HG02610 (cell line): ENCODE data around the gene LSM5.

Source experiments
- ATAC-seq: cut with Tn5 transposase; IDR thresholded peaks from one replicate; pipeline ENCODE4 v1.9.1; 2021; ENCODE audit warnings: mild to moderate bottlenecking, moderate library complexity; ENCODE audit not compliant: unreplicated experiment

LSM5 gene

DNA sequence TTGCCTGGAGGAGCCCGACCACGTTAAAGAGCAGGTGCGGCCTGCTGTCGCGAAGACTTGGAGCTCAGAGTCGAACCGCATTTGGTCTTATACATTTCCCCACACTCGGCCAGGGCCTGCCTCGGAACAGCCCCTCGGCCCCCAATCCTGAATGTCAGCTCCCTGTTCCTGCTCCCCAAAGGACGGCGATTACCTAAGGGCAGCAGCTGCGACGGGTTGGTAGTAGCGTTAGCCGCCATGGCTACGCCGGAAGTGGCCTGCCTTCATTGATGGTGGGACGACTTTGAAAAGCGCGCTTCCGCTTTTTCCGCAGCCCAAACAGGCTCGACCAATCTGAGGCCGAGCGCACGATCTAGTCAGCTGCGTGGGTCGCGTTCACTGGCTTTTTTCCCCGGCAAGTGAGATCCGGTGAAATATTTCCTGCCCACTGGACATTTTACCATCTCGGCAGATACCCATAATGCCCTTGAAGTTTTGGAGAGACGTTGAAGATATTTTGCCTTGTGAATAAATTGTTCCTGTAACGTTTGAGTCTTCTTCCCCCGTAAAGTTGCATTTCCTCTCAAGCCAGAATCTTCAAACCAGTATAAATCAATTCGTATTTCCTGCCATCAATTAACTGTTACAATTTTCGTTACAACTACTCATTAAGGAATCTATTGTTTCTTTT lies at the start of gene LSM5:
Gene LSM5, minus strand, starts transcription at position 254 of the 670 bp plus-strand sequence. Its CDS starts 15 bp downstream, at position 239.
- ATAC-seq = peak; percentile 78

DNA sequence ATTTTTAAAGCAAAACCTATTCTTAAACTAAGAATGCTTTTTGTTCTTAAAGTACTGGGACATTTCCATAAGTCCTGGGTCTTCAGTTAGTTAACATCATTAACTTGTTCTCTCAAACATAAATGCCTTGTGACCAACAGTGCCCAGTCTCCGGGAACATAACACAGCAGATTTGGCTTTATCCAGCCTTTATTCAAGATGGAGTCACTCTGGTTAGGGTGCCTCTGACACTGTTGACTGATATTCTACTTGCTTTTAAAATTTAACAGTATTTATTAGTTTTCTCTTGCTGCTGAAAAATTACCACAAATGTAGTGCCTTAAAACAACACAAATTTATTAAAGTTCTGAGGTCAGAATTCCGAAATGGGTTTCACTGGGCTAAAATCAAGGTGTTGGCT lies 49.2 kb upstream of the LSM5 start:
- ATAC-seq = no peak

DNA sequence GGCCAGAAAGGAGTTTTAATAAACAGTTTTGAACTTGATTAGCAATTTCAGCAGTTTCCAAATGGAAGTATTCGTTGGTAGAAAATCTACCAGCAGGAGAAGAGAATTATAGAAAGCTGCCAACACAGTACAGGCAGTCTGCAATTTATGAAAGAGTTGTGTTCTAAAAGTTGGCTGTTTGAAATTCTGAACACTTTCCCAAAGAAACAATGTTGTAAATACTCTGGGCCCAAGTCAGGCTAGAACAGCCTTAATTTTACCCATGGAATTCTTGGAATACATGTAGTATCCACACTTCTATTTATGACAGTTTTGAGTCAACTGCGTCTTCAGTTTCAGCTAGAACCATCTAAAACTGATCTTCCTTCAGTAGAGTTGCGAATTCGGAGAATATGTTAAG lies 47.6 kb upstream of the LSM5 start:
- ATAC-seq = no peak

DNA sequence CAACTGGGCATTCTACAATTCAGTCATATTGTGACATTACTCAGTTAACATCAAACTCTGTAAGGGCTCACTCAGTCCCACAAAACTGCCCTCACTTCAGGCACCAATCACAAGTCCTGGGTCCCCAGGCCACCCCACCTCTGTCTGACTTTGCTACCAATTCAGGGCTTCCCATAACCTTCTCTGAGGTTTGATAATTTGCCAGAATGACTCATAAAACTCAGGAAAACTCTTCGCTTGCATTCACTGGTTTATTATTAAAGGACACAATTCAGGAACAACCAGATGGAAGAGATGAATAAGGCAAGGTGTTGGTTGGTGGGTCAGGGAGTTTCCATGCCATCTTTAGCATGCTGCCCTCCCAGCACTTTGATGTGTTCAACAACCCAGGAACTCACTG lies 46.4 kb upstream of the LSM5 start:
- ATAC-seq = no peak

DNA sequence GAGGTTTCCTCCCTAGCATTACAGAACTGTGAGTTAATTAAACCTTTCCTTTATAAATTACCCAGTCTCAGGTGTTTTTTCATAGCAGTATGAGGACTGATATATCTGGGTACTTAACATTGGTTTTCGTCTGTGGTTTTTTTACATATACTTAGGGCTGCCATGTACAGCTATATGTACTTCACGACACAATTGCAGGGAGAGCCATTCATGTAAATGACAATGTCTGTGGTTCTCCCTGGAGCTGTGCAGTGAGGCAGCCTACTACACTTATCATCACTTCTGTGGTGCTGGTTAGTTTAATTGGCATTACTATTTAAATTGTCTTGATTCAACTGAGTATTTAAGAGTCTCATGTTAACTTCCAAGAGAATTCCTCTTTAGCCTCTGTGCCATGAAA lies 45.8 kb upstream of the LSM5 start:
- ATAC-seq = peak; percentile 50

DNA sequence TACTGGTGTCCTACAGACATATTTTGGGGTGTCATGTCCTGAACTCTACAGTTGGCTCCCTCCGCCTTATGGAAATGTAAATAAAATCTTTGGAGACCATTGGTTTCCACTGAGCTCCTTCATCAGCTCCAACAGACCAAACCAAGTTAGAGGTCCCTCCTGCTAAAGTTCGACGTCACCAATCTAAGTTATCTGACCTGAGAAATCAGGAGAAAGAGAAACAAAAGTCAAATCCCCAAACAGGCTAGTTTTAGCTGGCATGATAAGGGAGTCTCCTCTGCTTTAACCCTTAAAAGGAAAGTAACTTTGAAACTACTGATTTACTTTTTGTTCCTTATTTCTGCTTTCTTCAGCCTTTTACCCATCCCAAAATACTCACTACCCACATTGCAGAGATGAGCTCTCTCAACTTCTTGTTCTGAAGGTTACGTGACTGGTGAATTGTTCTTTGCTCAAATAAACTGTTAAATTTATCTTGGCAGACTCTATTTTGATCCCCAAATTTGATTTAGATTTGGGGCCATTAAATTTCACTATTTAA lies 45.1 kb upstream of the LSM5 start:
- ATAC-seq = no peak

DNA sequence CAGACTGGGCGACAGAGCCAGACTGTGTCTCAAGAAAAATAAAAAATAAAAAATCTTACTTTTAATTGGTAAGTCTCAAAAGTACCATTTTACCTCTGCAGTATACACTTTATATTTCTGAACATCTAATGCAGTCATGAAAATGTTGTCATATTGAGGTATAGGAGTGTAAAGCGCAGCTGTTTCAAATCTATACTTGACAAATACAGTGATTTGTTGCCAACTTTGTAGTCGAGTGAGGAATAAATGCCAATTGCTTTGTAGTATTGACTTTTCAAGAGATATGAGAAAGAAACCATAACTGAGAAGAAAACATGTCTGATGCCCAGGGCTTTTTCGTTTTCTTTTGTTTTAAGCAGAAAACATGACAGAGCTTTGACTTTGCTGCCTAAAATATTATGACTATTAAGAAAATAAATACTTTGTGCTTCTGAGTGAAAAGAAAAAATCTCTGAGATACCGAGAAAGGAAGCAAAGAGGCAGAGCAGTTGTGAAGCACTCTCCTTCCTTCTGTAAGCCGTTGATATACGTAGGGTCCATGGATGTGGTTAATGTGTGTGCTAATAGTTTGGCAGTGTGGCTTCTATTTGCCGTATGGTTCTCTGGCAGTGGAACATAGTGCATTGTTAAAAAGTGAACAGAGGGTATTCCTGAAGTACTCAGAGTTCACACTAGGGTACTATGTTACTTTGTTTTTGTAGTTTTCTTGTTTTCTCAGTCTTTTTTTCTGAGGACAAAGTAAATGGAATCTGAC lies 43.3 kb upstream of the LSM5 start:
- no peak for ATAC-seq

DNA sequence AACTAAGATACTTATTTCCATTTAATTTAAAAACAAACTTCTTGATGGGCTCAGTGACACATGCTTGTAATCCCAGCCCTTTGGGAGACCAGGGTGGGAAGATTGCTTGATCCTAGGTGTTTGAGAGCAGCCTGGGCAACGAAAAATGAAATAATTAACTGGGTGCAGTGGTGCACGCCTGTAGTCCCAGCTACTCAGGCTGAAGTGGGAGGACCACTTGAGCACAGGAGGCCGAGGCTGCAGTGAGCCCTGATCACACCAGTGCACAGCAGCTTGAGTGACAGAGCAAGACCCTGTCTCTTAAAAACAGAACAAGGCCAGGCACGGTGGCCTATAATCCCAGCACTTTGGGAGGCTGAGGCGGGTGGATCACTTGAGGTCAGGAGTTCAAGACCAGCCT lies 42.5 kb upstream of the LSM5 start:
- no peak for ATAC-seq

DNA sequence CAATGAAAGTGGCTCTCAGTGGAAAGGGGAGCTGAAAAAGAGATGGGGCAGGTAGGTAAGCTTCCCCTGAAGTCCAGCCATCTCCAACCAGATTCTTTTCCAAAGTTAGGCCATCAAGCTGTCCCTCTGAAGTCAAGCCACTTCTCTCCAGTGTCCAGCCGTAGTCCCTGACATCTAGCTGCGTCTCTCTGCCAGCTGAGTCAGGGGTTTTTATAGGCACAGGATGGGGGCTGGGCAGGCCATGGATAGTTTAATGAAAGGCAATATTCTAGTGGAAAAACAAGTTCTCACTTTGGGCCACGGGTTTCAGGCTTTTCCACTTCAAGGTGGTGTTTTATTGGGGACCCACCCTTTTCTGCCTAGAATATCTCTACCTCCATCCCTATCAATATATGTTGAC lies 41.9 kb upstream of the LSM5 start:
- no peak for ATAC-seq

DNA sequence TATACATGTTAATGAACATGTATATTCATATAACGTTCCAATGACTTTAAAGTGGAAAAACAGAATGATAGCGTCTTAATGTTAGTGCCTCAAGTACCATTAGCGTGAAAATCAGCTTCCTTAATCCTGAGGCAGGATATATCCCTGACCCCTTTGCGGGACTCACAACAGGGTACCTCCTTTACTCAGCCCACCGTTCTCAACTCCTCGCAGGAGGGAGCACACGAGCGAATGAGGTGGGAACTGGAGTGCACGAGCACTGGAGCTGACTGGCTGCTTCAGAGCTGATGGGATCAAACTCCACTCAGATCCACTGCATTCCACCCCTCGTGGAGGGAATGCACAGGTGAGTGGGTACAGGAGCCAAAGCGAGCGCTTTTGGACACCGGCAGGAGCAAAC lies 41.2 kb upstream of the LSM5 start:
- ATAC-seq = no peak

DNA sequence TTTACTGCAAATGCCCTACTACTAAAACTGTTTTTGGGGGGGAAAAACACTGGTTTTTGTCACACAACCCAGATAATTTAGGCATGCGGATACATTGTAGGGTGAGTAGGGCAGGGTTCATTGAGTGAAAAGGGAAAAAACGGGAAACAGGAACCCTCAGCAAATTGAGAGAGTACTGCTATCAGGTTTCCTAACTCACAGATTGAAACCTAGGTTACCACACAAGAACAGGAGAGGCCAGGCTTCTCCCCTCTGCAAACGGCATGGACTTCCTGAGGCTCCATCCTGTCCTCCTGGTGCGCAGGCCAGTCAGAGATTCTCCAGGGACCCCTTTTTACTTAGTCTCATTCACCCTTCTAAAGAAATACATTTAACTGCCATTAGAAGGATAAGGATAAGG lies 35.7 kb upstream of the LSM5 start:
- no peak for ATAC-seq

DNA sequence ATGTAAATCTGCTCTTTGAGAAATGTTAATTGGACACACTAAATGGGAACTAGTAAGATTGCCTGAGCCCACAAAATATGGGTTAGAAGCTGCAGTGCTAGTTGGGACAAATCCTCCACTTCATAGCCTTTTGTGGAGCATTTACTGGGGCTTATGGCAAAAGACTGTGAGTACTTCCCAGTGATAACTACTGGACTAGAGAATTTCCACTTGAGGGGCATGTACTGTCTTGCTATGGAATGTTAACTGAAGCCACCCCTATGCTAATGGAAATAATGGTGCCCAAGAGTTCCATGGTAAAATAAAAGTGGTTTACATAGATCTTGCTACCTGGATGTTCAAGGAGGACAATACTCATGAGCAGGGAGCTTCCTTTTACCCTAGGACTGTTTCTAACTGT lies 34.5 kb upstream of the LSM5 start:
- ATAC-seq = no peak

DNA sequence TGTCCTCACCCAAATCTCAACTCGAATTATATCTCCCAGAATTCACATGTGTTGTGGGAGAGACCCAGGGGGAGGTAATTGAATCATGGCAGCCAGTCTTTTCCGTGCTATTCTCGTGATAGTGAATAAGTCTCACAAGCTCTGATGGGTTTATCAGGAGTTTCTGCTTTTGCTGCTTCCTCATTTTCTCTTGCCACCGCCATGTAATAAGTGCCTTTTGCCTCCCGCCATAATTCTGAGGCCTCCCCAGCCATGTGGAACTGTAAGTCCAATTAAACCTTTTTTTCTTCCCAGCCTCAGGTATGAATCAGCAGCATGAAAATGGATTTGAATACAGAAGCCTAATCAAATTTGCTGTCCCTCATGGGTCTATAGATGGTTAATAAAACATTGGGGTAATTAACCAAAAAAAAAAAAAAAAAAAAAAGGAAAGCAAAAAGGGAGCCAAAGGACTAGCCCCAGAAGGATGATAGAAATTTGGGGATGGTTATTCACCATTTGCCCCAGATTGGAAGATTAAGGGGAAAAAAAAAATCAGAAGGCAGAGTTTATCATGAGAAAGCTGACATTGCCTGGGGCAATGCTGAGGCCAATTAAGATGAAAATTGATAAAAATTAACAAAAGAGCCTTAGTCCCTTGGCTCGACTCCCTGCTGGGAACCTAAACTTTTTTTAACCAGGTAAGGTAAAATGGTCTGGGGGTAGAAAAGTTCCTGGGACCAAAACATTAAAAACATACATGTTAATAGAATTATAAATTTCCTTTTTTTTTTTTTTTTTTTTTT lies 32.8 kb upstream of the LSM5 start:
- ATAC-seq = no peak

DNA sequence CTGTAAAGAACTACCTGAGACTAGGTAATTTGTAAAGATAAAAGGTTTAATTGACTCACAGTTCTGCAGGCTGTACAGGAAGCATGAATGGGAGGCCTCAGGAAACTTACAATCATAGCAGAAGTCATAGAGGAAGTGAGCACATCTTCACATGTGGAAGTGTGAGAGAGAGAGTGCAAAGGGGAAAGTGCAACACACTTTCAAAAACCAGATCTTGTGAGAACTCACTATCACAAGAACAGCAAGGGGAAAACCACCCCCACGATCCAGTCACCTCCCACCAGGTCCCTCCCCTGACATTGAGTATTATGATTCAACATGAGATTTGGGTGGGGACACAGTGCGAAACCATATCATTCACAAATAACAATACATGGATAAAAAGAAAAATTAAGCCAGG lies 29.6 kb upstream of the LSM5 start:
- ATAC-seq = no peak

DNA sequence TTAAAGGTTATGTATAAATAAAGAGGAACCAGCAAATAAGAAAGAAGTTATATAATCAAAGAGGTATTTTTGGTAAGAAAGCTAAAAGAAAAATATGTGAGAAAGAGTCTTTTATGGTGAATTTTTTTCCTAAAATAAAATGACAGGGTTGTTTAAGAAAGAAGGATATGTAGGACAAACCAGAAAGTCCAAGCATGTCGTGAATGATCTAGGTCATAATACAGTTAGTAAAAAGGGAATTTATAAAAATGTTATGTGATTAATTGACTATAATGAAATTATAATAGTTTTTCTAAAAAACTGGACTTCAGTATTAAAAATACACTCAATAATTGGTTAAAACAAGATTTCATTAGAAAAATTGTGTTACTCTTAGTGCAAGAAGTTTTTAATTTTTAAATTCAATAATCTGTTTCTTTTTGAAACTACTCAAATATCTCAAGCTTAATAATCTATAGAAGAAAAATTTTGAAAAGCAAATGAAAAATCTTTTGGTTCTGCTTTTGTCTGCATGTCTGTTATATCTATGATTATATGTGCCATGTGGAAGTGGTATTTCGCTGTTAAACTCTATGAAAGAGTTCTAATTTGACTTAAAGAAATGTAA lies 28.5 kb upstream of the LSM5 start:
- no peak for ATAC-seq

DNA sequence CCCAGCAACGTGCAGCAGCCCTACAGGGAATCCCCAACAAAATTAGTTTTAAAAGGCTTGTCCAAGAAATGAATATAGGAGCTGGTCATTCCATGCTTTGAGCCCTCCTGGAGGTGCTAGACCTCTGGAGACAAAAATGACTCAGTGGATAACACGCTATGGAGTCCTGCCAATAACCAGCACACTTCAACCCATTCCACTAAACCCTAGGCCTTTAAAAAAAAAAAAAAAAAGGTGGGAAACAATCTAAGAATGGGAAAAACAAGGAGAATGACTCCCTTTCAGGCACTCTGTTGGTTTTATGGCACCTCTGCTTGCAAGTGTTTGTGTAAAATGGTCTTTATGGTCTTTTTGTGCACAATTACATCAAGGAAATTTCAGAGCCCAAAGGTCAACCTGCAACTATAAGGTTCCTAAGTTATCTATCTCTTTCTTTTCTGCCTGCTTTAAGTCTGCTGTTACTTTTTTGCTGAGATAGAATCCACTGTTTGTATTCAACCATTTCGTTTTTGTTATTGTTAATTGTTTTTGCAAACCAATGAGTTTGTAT lies 26.4 kb upstream of the LSM5 start:
- peak; percentile 16 for ATAC-seq

DNA sequence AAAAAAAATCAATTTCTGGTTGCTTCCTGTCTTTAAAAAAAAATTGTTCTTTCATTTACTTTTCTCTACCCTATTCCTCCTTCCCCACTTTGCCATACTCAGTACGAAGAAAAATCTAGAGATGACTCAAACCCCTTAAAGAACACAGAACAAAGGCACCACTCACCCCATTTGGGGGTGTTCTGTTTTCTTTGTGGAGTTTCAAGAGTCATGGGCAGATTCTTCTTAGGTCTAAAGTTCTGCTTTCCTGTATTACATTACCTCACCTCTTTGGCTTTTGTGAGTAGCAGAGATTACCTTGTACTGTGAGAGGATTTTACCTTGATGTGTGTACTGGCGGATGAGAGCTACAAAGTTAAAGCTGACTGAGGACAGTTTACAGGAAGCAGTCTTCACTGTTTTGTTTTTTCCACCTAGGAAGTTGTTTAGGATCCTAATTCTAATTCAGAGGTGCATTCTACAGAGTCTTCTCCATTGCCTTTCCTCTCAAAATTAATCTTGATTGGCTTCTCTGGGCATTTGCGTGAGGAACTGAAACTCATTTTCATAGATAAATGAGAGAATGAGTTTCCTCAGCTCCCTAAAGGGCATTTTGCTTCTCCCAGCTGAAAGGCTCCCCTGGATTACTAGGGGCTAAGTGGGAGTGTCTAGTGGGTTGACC lies 25.8 kb upstream of the LSM5 start:
- peak; percentile 88 for ATAC-seq

DNA sequence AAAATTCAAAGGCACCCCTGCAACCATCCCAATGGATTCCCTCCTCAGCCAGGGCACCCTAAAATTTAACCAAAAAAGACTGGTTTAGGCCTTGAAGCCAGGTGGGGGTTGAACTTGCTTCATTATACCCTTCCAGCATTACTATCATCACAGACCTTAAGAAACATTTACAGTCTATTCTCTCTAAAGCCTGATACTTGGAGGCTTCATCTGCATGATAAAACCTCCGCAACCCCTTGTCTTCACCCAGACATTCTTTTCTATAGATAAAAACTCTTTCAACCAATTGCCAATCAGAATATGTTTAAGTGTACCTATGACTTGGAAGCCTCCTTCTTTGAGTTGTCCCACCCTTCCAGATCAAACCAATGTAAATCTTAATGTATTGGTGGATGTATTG lies 23.0 kb upstream of the LSM5 start:
- ATAC-seq = no peak

DNA sequence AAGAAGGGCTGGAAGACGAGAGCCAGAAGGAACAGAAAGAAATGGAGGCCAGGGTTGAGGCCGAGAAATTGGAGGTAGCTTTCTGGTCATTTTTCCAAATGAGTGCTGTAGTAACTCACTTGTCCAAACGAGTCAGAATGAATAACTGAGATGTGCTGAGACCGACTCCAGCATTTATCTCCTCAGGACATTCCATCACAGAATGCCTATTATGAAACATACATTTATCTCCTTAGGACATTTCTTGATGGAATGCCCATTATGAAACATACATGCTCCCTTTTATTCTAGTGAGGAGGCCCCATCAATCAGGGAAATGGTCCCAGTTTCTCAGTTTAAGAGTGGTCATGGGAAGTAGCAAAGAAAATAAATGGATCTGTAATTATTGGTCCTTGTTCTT lies 21.6 kb upstream of the LSM5 start:
- ATAC-seq = no peak

DNA sequence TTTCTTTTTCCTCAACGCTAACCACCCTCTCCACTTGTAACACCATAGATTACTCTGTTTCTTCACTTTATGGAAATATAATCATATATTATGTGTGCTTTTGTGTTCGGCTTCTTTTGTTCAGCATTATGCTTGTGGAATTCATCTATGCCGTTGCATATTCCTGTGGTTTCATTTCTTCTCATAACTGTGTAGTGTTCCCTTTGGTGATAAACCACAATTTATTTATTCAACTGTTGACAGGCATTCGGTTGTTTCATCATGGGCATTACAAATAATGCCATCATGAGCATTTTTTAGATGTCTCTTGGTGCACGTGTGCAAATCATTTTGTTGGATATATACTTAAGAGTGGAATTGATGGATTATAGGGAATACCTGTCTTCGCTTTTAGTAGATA lies 17.2 kb upstream of the LSM5 start:
- ATAC-seq = no peak
